HL-60 (cell line): Measurements from ENCODE around the gene SACM1L.

Experiments
- DNase-seq, 2 experiments: peaks; one replicate each; pipeline ENCODE4 v3.0.0-alpha.2; 2010 to 2020; ENCODE audit warnings: low read depth in 1 of 2, low spot score in 1 of 2
- H3K27ac ChIP-seq: fragments of 250-450 bp; sonication (Bioruptor Pico); replicated peaks from 2 replicates; pipeline ENCODE4 v1.5.1; 2020; ENCODE audit warnings: mild to moderate bottlenecking, moderate library complexity
- H3K27me3 ChIP-seq: fragments of 250-450 bp; sonication (Bioruptor Pico); 2 replicates; pipeline ENCODE4 v1.5.1; 2021; ENCODE audit warnings: mild to moderate bottlenecking, moderate library complexity; ENCODE audit not compliant: insufficient read depth, poor library complexity, severe bottlenecking
- H3K4me3 ChIP-seq: replicated peaks from 2 replicates; pipeline ENCODE4 v1.5.1; 2011; ENCODE audit warnings: mild to moderate bottlenecking, control low read depth, low read length; ENCODE audit not compliant: insufficient read depth
- CTCF ChIP-seq: IDR thresholded peaks from one replicate; pipeline ENCODE4 v1.5.1; 2011; ENCODE audit warnings: low read length, control low read depth, inconsistent platforms; ENCODE audit not compliant: insufficient read depth
- GABPA ChIP-seq: IDR thresholded peaks from 2 replicates; pipeline ENCODE4 v1.6.1; 2012; ENCODE audit warnings: low read depth
- POLR2AphosphoS5 ChIP-seq: IDR thresholded peaks from 2 replicates; pipeline ENCODE4 v1.6.1; 2012; ENCODE audit warnings: low read depth
- REST ChIP-seq: IDR thresholded peaks from 2 replicates; pipeline ENCODE4 v1.6.1; 2012; ENCODE audit warnings: low read depth; ENCODE audit not compliant: insufficient replicate concordance
- SPI1 ChIP-seq: IDR thresholded peaks from 2 replicates; pipeline ENCODE4 v1.6.1; 2012; ENCODE audit warnings: low read depth, mild to moderate bottlenecking, borderline replicate concordance

SACM1L gene

GRCh38 chr3:45724911-45725310, 35.7 kb downstream of the SACM1L start:
- TF ChIP-seq SPI1 (peak; percentile 83), CTCF (no peak), GABPA (no peak), POLR2AphosphoS5 (no peak), REST (no peak)
- Histone ChIP-seq H3K4me3 (no peak overlapping the region), H3K27me3 (no peaks in the 10 kb centered on the region), H3K27ac (peak overlapping the region; percentile 10; the same call in 1 of the 2 replicates)
- no peak for DNase-seq

- no peaks in the 10 kb centered on the region for H3K27me3 ChIP-seq
- TF ChIP-seq CTCF, result no peak
- TF ChIP-seq POLR2AphosphoS5, result no peak
- no peak for TF ChIP-seq SPI1
- TF ChIP-seq GABPA, result no peak
- TF ChIP-seq REST, result no peak
- H3K4me3 ChIP-seq, result no peak overlapping the region
- DNase-seq, result no peak
- H3K27ac ChIP-seq, result no peak overlapping the region
Measured at GRCh38 chr3:45729614-45730013, 40.4 kb downstream of the SACM1L start.

GRCh38 chr3:45730409-45731154, 41.4 kb downstream of the SACM1L start:
- no peak for DNase-seq
- H3K4me3 ChIP-seq, result no peak overlapping the region
- no peaks in the 10 kb centered on the region for H3K27me3 ChIP-seq
- no peak overlapping the region for H3K27ac ChIP-seq
- TF ChIP-seq SPI1 (no peak), CTCF (no peak), GABPA (no peak), REST (no peak), POLR2AphosphoS5 (no peak)
